ENCODE measurements around the gene C10orf143. TPM values are rescaled to one million over a fixed set of nuclear protein-coding genes. Genes with fewer than 3 reads are reported as not detected.
A peak's percentile ranks its signal among the peaks of the same experiment; 100 is the strongest.

Gene C10orf143
- total RNA-seq, 2 donors from 2014 or later = 1.5 to 1.9 TPM

GRCh38 chr10:130041451-130042371 is 68.9 kb downstream of the C10orf143 start:
- Histone ChIP-seq H3K36me3 (ENCODE audit: control insufficient read depth, insufficient read depth, low read length) (no peaks in the 10 kb centered on the region), H3K4me3 (ENCODE audit: low read length) (no peak overlapping the region), H3K4me1 (ENCODE audit: control insufficient read depth, insufficient read depth, low read length) (no peaks in the 10 kb centered on the region), H3K27ac (ENCODE audit: low read depth, low read length) (no peak overlapping the region), H3K27me3 (ENCODE audit: control insufficient read depth, insufficient read depth, low read length, poor library complexity, severe bottlenecking) (no peaks in the 10 kb centered on the region), H3K9ac (ENCODE audit: extremely low read depth, low read length, poor library complexity, severe bottlenecking) (no peak overlapping the region), H3K9me3 (ENCODE audit: control insufficient read depth, low read length) (no peaks in the 10 kb centered on the region)
- TF ChIP-seq, protein P1, sequence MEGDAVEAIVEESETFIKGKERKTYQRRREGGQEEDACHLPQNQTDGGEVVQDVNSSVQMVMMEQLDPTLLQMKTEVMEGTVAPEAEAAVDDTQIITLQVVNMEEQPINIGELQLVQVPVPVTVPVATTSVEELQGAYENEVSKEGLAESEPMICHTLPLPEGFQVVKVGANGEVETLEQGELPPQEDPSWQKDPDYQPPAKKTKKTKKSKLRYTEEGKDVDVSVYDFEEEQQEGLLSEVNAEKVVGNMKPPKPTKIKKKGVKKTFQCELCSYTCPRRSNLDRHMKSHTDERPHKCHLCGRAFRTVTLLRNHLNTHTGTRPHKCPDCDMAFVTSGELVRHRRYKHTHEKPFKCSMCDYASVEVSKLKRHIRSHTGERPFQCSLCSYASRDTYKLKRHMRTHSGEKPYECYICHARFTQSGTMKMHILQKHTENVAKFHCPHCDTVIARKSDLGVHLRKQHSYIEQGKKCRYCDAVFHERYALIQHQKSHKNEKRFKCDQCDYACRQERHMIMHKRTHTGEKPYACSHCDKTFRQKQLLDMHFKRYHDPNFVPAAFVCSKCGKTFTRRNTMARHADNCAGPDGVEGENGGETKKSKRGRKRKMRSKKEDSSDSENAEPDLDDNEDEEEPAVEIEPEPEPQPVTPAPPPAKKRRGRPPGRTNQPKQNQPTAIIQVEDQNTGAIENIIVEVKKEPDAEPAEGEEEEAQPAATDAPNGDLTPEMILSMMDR (conservative IDR thresholded peaks at IDR 0.05) = no peak
- DNase-seq = no peak
- no peaks in the 10 kb centered on the region for H3K4me1 Mint-ChIP-seq
- WGBS, 2 experiments (ENCODE audit: insufficient coverage in 1 of 2, insufficient read length in 1 of 2) = 88 to 95% methylated on average over 6 to 10 of the region's 10 CpGs
- no peaks in the 10 kb centered on the region for H3K9me3 Mint-ChIP-seq
- no peak overlapping the region for H3K4me3 Mint-ChIP-seq
- peaks cover 12% of the 10 kb centered on the region for H3K27me3 Mint-ChIP-seq (ENCODE audit: insufficient read depth)
- H3K36me3 Mint-ChIP-seq (ENCODE audit: low read depth) = no peaks in the 10 kb centered on the region
- H3K27ac Mint-ChIP-seq = no peak overlapping the region

GRCh38 chr10:130040817-130041330 is 69.8 kb downstream of the C10orf143 start:
- TF ChIP-seq, protein P1 (conservative IDR thresholded peaks at IDR 0.05) = no peak
- no peaks in the 10 kb centered on the region for H3K36me3 Mint-ChIP-seq (ENCODE audit: low read depth)

DNA sequence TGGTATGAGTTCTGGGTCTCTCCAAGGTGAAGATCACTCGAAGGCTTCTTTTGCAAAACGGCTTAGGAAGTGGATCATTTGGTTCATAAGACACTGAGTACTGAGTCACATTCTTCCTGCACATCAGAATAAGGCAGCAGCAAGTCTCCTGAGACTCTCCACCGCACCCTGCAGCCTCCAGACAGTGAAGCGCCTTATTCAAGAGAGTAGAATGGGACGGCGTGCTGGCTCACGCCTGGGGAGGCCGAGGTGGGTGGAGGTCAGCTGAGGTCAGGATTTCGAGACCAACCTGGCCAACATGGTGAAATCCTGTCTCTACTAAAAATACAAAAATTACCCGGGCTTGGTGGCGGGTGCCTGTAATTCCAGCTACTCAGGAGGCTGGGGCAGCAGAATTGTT is 70.3 kb downstream of the C10orf143 start:
- no peak overlapping the region for H3K27ac ChIP-seq (ENCODE audit: low read depth, low read length)
- no peak overlapping the region for H3K4me3 ChIP-seq (ENCODE audit: low read length)
- Mint-ChIP-seq H3K9me3 (no peaks in the 10 kb centered on the region), H3K36me3 (ENCODE audit: low read depth) (no peaks in the 10 kb centered on the region), H3K27ac (no peak overlapping the region), H3K27me3 (ENCODE audit: insufficient read depth) (peaks cover 12% of the 10 kb centered on the region), H3K4me1 (no peaks in the 10 kb centered on the region), H3K4me3 (no peak overlapping the region)
- H3K27me3 ChIP-seq (ENCODE audit: control insufficient read depth, insufficient read depth, low read length, poor library complexity, severe bottlenecking) = no peaks in the 10 kb centered on the region
- 87 to 95% methylated on average over 10 to 11 of the region's 11 CpGs for WGBS, 2 experiments (ENCODE audit: insufficient coverage in 1 of 2, insufficient read length in 1 of 2)
- peak; percentile 29 for DNase-seq
- no peak overlapping the region for H3K9ac ChIP-seq (ENCODE audit: extremely low read depth, low read length, poor library complexity, severe bottlenecking)
- no peaks in the 10 kb centered on the region for H3K9me3 ChIP-seq (ENCODE audit: control insufficient read depth, low read length)
- H3K4me1 ChIP-seq (ENCODE audit: control insufficient read depth, insufficient read depth, low read length) = no peaks in the 10 kb centered on the region
- TF ChIP-seq, protein P1 (conservative IDR thresholded peaks at IDR 0.05) = no peak
- no peaks in the 10 kb centered on the region for H3K36me3 ChIP-seq (ENCODE audit: control insufficient read depth, insufficient read depth, low read length)

More at GRCh38 chr10:130040817-130041330, 69.8 kb downstream of the C10orf143 start:
- Histone ChIP-seq H3K27me3 (ENCODE audit: control insufficient read depth, insufficient read depth, low read length, poor library complexity, severe bottlenecking) (no peaks in the 10 kb centered on the region), H3K9ac (ENCODE audit: extremely low read depth, low read length, poor library complexity, severe bottlenecking) (no peak overlapping the region), H3K4me3 (ENCODE audit: low read length) (no peak overlapping the region), H3K36me3 (ENCODE audit: control insufficient read depth, insufficient read depth, low read length) (no peaks in the 10 kb centered on the region), H3K9me3 (ENCODE audit: control insufficient read depth, low read length) (no peaks in the 10 kb centered on the region), H3K4me1 (ENCODE audit: control insufficient read depth, insufficient read depth, low read length) (no peaks in the 10 kb centered on the region), H3K27ac (ENCODE audit: low read depth, low read length) (no peak overlapping the region)
- Mint-ChIP-seq H3K9me3 (no peaks in the 10 kb centered on the region), H3K27ac (no peak overlapping the region), H3K4me1 (no peaks in the 10 kb centered on the region), H3K27me3 (ENCODE audit: insufficient read depth) (peaks cover 12% of the 10 kb centered on the region), H3K4me3 (no peak overlapping the region)
- DNase-seq = peak; percentile 27
- WGBS, 2 experiments (ENCODE audit: insufficient coverage in 1 of 2, insufficient read length in 1 of 2) = 95 to 98% methylated on average over 7 to 12 of the region's 12 CpGs
